HL-60 (cell line): ENCODE measurements around the gene PTBP2.

Experiments used
- CTCF ChIP-seq: IDR thresholded peaks from one replicate; pipeline ENCODE4 v1.5.1; 2011; ENCODE audit warnings: low read length, control low read depth, inconsistent platforms; ENCODE audit not compliant: insufficient read depth
- POLR2AphosphoS5 ChIP-seq: IDR thresholded peaks from 2 replicates; pipeline ENCODE4 v1.6.1; 2012; ENCODE audit warnings: low read depth

DNA sequence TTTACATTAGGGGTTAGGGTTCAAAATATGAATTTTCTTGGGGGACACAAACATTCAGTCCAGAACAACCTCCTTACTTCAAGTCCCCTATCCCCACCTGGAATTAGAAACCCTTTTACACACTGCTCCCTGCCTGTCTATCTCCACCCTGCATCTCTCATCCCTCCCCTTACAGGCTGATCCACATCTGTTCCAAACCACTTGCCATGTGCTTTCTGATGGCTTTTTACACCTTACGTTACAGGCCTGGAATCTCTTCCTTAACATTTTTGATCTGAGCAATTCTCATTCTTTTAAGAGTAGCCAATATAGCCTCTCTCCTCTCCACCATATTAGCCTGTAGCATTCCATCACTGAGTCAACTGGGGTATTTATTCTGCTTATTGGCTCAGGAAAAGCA is 122.0 kb downstream of the PTBP2 start:
- TF ChIP-seq CTCF (no peak), POLR2AphosphoS5 (no peak)
